Liver (tissue), 9 donors: Measurements from ENCODE around the gene NAA10. TPM values are rescaled to one million over a fixed set of nuclear protein-coding genes. Genes with fewer than 3 reads are reported as not detected.

Experiments used
- DNase-seq: peaks from one replicate; pipeline ENCODE4 v3.0.0-alpha.2; 2017; ENCODE audit warnings: low spot score
- H3K27ac ChIP-seq, 2 donors: one replicate each; pipeline ENCODE4 v1.7.0; 2013; ENCODE audit warnings: inconsistent platforms in 2 of 2, low read length in 2 of 2, control low read depth in 1 of 2, low read depth in 1 of 2, mild to moderate bottlenecking in 1 of 2
- H3K27me3 ChIP-seq, 4 donors: one replicate each; pipeline versions ENCODE4 v1.6.1 to v1.7.0; 2013; ENCODE audit warnings: low read length in 3 of 4, inconsistent platforms in 1 of 4, mild to moderate bottlenecking in 1 of 4, moderate library complexity in 1 of 4; ENCODE audit not compliant: control insufficient read depth in 4 of 4, insufficient read depth in 4 of 4
- H3K36me3 ChIP-seq, 4 donors: one replicate each; pipeline versions ENCODE4 v1.6.1 to v1.7.0; 2013; ENCODE audit warnings: low read length in 3 of 4, mild to moderate bottlenecking in 3 of 4, low read depth in 1 of 4, moderate library complexity in 1 of 4; ENCODE audit not compliant: control insufficient read depth in 4 of 4, insufficient read depth in 3 of 4
- H3K4me1 ChIP-seq, 4 donors: one replicate each; pipeline versions ENCODE4 v1.6.1 to v1.7.0; 2013; ENCODE audit warnings: low read length in 3 of 4, mild to moderate bottlenecking in 3 of 4, moderate library complexity in 1 of 4; ENCODE audit not compliant: control insufficient read depth in 4 of 4, insufficient read depth in 4 of 4
- H3K4me3 ChIP-seq, 3 donors: one replicate each; pipeline versions ENCODE4 v1.6.1 to v1.7.0; 2013; ENCODE audit warnings: low read length in 3 of 3, control low read depth in 1 of 3, low read depth in 1 of 3, mild to moderate bottlenecking in 1 of 3
- H3K9ac ChIP-seq, 2 donors: one replicate each; pipeline ENCODE4 v1.7.0; 2013; ENCODE audit warnings: low read length in 2 of 2, mild to moderate bottlenecking in 2 of 2, moderate library complexity in 2 of 2, control low read depth in 1 of 2, low read depth in 1 of 2
- H3K9me3 ChIP-seq, 4 donors: one replicate each; pipeline versions ENCODE4 v1.6.1 to v1.7.0; 2013; ENCODE audit warnings: low read length in 3 of 4; ENCODE audit not compliant: control insufficient read depth in 4 of 4
- ATF3 ChIP-seq: IDR thresholded peaks from 2 replicates; pipeline ENCODE4 v1.6.1; 2016; ENCODE audit warnings: antibody characterized with exemption
- EGR1 ChIP-seq, 2 donors: IDR thresholded peaks; 2 replicates each; pipeline ENCODE4 v1.6.1; 2016 to 2018; ENCODE audit warnings: antibody characterized with exemption in 2 of 2, low read depth in 2 of 2
- FOXA1 ChIP-seq: IDR thresholded peaks from 2 replicates; pipeline ENCODE4 v1.6.1; 2016; ENCODE audit warnings: antibody characterized with exemption
- FOXA2 ChIP-seq: IDR thresholded peaks from 2 replicates; pipeline ENCODE4 v1.6.1; 2016; ENCODE audit warnings: antibody characterized with exemption
- GABPA ChIP-seq, 2 donors: IDR thresholded peaks in 1 of 2; conservative IDR thresholded peaks in 1 of 2; 2 replicates each; pipeline ENCODE4 v1.6.1; 2016; ENCODE audit warnings: antibody characterized with exemption in 2 of 2, mild to moderate bottlenecking in 1 of 2, moderate library complexity in 1 of 2
- HNF4A ChIP-seq, 2 donors: conservative IDR thresholded peaks; 2 replicates each; pipeline ENCODE4 v1.6.1; 2016; ENCODE audit warnings: antibody characterized with exemption in 2 of 2, mild to moderate bottlenecking in 2 of 2
- HNF4G ChIP-seq: IDR thresholded peaks from 2 replicates; pipeline ENCODE4 v1.6.1; 2016; ENCODE audit warnings: antibody characterized with exemption
- JUND ChIP-seq, 2 donors: IDR thresholded peaks; 2 replicates each; pipeline ENCODE4 v1.6.1; 2016; ENCODE audit warnings: antibody characterized with exemption in 2 of 2
- MAX ChIP-seq: IDR thresholded peaks from 2 replicates; pipeline ENCODE4 v1.6.1; 2016; ENCODE audit warnings: antibody characterized with exemption
- NR2F2 ChIP-seq: IDR thresholded peaks from 2 replicates; pipeline ENCODE4 v1.6.1; 2016; ENCODE audit warnings: antibody characterized with exemption
- RAD21 ChIP-seq, 2 donors: IDR thresholded peaks; 2 replicates each; pipeline ENCODE4 v1.6.1; 2016; ENCODE audit warnings: antibody characterized with exemption in 2 of 2, mild to moderate bottlenecking in 2 of 2
- REST ChIP-seq: IDR thresholded peaks from 2 replicates; pipeline ENCODE4 v1.6.1; 2016; ENCODE audit warnings: antibody characterized with exemption, mild to moderate bottlenecking
- RXRA ChIP-seq, 2 donors: IDR thresholded peaks; 2 replicates each; pipeline ENCODE4 v1.6.1; 2017 to 2018; ENCODE audit warnings: antibody characterized with exemption in 2 of 2, mild to moderate bottlenecking in 1 of 2
- SP1 ChIP-seq: IDR thresholded peaks from 2 replicates; pipeline ENCODE4 v1.6.1; 2018; ENCODE audit warnings: antibody characterized with exemption, mild to moderate bottlenecking
- TAF1 ChIP-seq: conservative IDR thresholded peaks from 2 replicates; pipeline ENCODE4 v1.6.1; 2016; ENCODE audit warnings: antibody characterized with exemption, mild to moderate bottlenecking
- YY1 ChIP-seq: IDR thresholded peaks from 2 replicates; pipeline ENCODE4 v1.6.1; 2016; ENCODE audit warnings: antibody characterized with exemption, mild to moderate bottlenecking
- ZBTB33 ChIP-seq: IDR thresholded peaks from 2 replicates; pipeline ENCODE4 v1.6.1; 2016; ENCODE audit warnings: antibody characterized with exemption
- WGBS: extraction: QIAGEN DNeasy Blood & Tissue Kit; methylation state at CpG from one replicate; pipeline ENCODE4 v1.1.7; 2013; 5-methylcytosine and 5-hydroxymethylcytosine counted together
- polyA plus RNA-seq, 2 donors: library from polyadenylated mRNA; stranded (reverse) in 1 of 2; unstranded in 1 of 2; fragments of 200-250 nt in 1 of 2; fragments of >200 nt in 1 of 2; fragmentation: Nextera tagmentation in 1 of 2; extraction: Ambion mirVana in 1 of 2; gene quantifications; one replicate each; pipeline versions ENCODE4 v1.2.1 to v1.2.3, GENCODE V29; 2013 to 2015
- total RNA-seq, 2 donors: library from RNA; depleted of rRNA; stranded (reverse); fragments of >200 nt; gene quantifications; one replicate each; pipeline ENCODE4 v1.2.3, GENCODE V29; 2014
- donor health status: healthy.
- donor health status: healthy.
- donor health status: healthy.
- donor health status: healthy.
- donor health status: healthy.

Gene NAA10
- total and polyA plus RNA-seq, 4 donors = 20.5 to 58.8 (median 44.4) TPM

- Histone ChIP-seq H3K9ac (no peak overlapping the region), H3K9me3 (no peaks in the 10 kb centered on the region), H3K36me3 (no peaks in the 10 kb centered on the region), H3K27me3 (no peaks in the 10 kb centered on the region), H3K27ac (no peak overlapping the region), H3K4me1 (no peaks in the 10 kb centered on the region), H3K4me3 (no peak overlapping the region)
- TF ChIP-seq HNF4A (conservative IDR thresholded peaks at IDR 0.05) (no peak), NR2F2 (no peak), FOXA1 (no peak), ZBTB33 (no peak), GABPA (IDR thresholded peaks at IDR 0.05 in 1 of 2, conservative IDR thresholded peaks at IDR 0.05 in 1 of 2) (no peak), YY1 (no peak), TAF1 (no peak), FOXA2 (no peak), MAX (no peak), HNF4G (no peak)
- DNase-seq = no peak
- WGBS = 92% methylated on average over 17 of the region's 17 CpGs
These were observed 21.1 kb downstream of the NAA10 start for GRCh38 chrX:153913701-153914100.

GRCh38 chrX:153913211-153913610, 21.6 kb downstream of the NAA10 start:
- no peaks in the 10 kb centered on the region for H3K9me3 ChIP-seq
- H3K27me3 ChIP-seq = no peaks in the 10 kb centered on the region

More at GRCh38 chrX:153913211-153913610, 21.6 kb downstream of the NAA10 start:
- 86% methylated on average over 17 of the region's 17 CpGs for WGBS
- DNase-seq = no peak
- H3K9ac ChIP-seq = no peak overlapping the region
- H3K4me1 ChIP-seq = no peaks in the 10 kb centered on the region
- no peak overlapping the region for H3K4me3 ChIP-seq
- TF ChIP-seq EGR1 (IDR thresholded peaks at IDR 0.05; ENCODE audit: low read depth in 2 of 2) = no peak
- no peak for TF ChIP-seq SP1
- TF ChIP-seq JUND (IDR thresholded peaks at IDR 0.05) = no peak
- TF ChIP-seq NR2F2 = no peak
- TF ChIP-seq HNF4A (conservative IDR thresholded peaks at IDR 0.05) = no peak
- no peak for TF ChIP-seq TAF1
- no peak for TF ChIP-seq FOXA2
- no peak for TF ChIP-seq RAD21 (IDR thresholded peaks at IDR 0.05)
- TF ChIP-seq HNF4G = no peak
- TF ChIP-seq ATF3 = no peak
- no peak for TF ChIP-seq YY1
- no peak for TF ChIP-seq GABPA (IDR thresholded peaks at IDR 0.05 in 1 of 2, conservative IDR thresholded peaks at IDR 0.05 in 1 of 2)
- no peak for TF ChIP-seq RXRA (IDR thresholded peaks at IDR 0.05)
- TF ChIP-seq ZBTB33 = no peak
- no peak for TF ChIP-seq REST
- no peak for TF ChIP-seq MAX
- no peak for TF ChIP-seq FOXA1
- H3K36me3 ChIP-seq = no peaks in the 10 kb centered on the region
- no peak overlapping the region for H3K27ac ChIP-seq
